Neural progenitor cell (in vitro differentiated cells): ENCODE data around the gene CREG2. TPM values are rescaled to one million over a fixed set of nuclear protein-coding genes. Genes with fewer than 3 reads are reported as not detected.
A peak's percentile ranks its signal among the peaks of the same experiment; 100 is the strongest.

ENCODE experiments used
- DNase-seq: peaks from one replicate; pipeline ENCODE4 v3.0.0-alpha.2; 2016; ENCODE audit warnings: low spot score
- H2AFZ ChIP-seq: fragments of 200-600 bp; sonication (generic); replicated peaks from 2 replicates; pipeline ENCODE4 v1.6.1; 2016; ENCODE audit warnings: antibody characterized with exemption
- H3F3A ChIP-seq: fragments of 200-600 bp; sonication (generic); 2 replicates; pipeline ENCODE4 v1.6.1; 2016; ENCODE audit warnings: antibody characterized with exemption, low read depth
- H3K27ac ChIP-seq: fragments of 200-600 bp; sonication (generic); 2 replicates; pipeline ENCODE4 v1.5.1; 2016; ENCODE audit warnings: mild to moderate bottlenecking
- H3K27me3 ChIP-seq: fragments of 200-600 bp; sonication (generic); 2 replicates; pipeline ENCODE4 v1.6.1; 2016; ENCODE audit warnings: mild to moderate bottlenecking, moderate library complexity
- H3K36me3 ChIP-seq: fragments of 200-600 bp; sonication (generic); 2 replicates; pipeline ENCODE4 v1.5.1; 2016
- H3K4me1 ChIP-seq: fragments of 200-600 bp; sonication (generic); 2 replicates; pipeline ENCODE4 v1.6.1; 2016; ENCODE audit warnings: mixed run types
- H3K4me2 ChIP-seq: fragments of 200-600 bp; sonication (generic); 2 replicates; pipeline ENCODE4 v1.6.1; 2016
- H3K4me3 ChIP-seq: fragments of 200-600 bp; sonication (generic); 2 replicates; pipeline ENCODE4 v1.5.1; 2016
- H3K79me2 ChIP-seq: fragments of 200-600 bp; sonication (generic); 2 replicates; pipeline ENCODE4 v1.6.1; 2016; ENCODE audit warnings: low read depth
- H3K9ac ChIP-seq: fragments of 200-600 bp; sonication (generic); 2 replicates; pipeline ENCODE4 v1.6.1; 2016
- H3K9me3 ChIP-seq: fragments of 200-600 bp; sonication (generic); 2 replicates; pipeline ENCODE4 v1.5.1; 2016; ENCODE audit warnings: low read depth
- H4K20me1 ChIP-seq: fragments of 200-600 bp; sonication (generic); 2 replicates; pipeline ENCODE4 v1.6.1; 2016; ENCODE audit warnings: low read depth
- H3K27ac Mint-ChIP-seq: 3 replicates; pipeline ENCODE4 v1.8.0; 2021; ENCODE audit warnings: mixed read lengths
- H3K27me3 Mint-ChIP-seq: 2 replicates; pipeline ENCODE4 v1.8.0; 2022; ENCODE audit warnings: low read depth, mild to moderate bottlenecking, inconsistent platforms, moderate library complexity, mixed read lengths; ENCODE audit not compliant: insufficient read depth
- H3K36me3 Mint-ChIP-seq: 3 replicates; pipeline ENCODE4 v1.8.0; 2021; ENCODE audit warnings: mixed read lengths
- H3K4me1 Mint-ChIP-seq: 3 replicates; pipeline ENCODE4 v1.8.0; 2021; ENCODE audit warnings: mixed read lengths
- H3K4me3 Mint-ChIP-seq: 3 replicates; pipeline ENCODE4 v1.8.0; 2021; ENCODE audit warnings: mild to moderate bottlenecking, moderate library complexity, mixed read lengths
- H3K9me3 Mint-ChIP-seq: 3 replicates; pipeline ENCODE4 v1.8.0; 2020; ENCODE audit warnings: mixed read lengths
- EZH2 ChIP-seq: fragments of 200-600 bp; sonication (generic); IDR thresholded peaks from 2 replicates; pipeline ENCODE4 v1.6.1; 2017; ENCODE audit warnings: antibody characterized with exemption, mild to moderate bottlenecking, moderate library complexity
- EZH2phosphoT487 ChIP-seq: fragments of 200-600 bp; sonication (generic); IDR thresholded peaks from 2 replicates; pipeline ENCODE4 v1.6.1; 2017; ENCODE audit warnings: antibody characterized with exemption
- total RNA-seq: library from RNA; depleted of rRNA; stranded (reverse); fragments of >200 nt; gene quantifications from 2 replicates; pipeline ENCODE4 v1.2.3, GENCODE V29; 2015; ENCODE audit warnings: low replicate concordance
- TF ChIP-seq, protein P1 (sequence below): fragments of 200-600 bp; sonication (generic); IDR thresholded peaks from 2 replicates; pipeline ENCODE4 v1.5.1; 2017; ENCODE audit warnings: antibody characterized with exemption, mild to moderate bottlenecking

The CREG2 gene
- total RNA-seq, 1 donor from 2014 or later: not detected

GRCh38 chr2:101311696-101312017 lies 75.6 kb downstream of the CREG2 start:
- H3K27ac ChIP-seq: no peak overlapping the region
- H3K9ac ChIP-seq: no peak overlapping the region
- no peak overlapping the region for H3K4me2 ChIP-seq
- peaks cover 5% of the 10 kb centered on the region for H3K4me1 ChIP-seq
- peaks cover 4% of the 10 kb centered on the region for H3K36me3 Mint-ChIP-seq
- H4K20me1 ChIP-seq: peaks cover 13% of the 10 kb centered on the region
- no peak overlapping the region for H2AFZ ChIP-seq
- H3K4me1 Mint-ChIP-seq: peaks cover 16% of the 10 kb centered on the region
- H3K9me3 Mint-ChIP-seq: peaks cover 2% of the 10 kb centered on the region
- DNase-seq: no peak
- peaks cover 6% of the 10 kb centered on the region for H3K27me3 Mint-ChIP-seq
- H3K9me3 ChIP-seq: no peaks in the 10 kb centered on the region
- TF ChIP-seq, protein P1, sequence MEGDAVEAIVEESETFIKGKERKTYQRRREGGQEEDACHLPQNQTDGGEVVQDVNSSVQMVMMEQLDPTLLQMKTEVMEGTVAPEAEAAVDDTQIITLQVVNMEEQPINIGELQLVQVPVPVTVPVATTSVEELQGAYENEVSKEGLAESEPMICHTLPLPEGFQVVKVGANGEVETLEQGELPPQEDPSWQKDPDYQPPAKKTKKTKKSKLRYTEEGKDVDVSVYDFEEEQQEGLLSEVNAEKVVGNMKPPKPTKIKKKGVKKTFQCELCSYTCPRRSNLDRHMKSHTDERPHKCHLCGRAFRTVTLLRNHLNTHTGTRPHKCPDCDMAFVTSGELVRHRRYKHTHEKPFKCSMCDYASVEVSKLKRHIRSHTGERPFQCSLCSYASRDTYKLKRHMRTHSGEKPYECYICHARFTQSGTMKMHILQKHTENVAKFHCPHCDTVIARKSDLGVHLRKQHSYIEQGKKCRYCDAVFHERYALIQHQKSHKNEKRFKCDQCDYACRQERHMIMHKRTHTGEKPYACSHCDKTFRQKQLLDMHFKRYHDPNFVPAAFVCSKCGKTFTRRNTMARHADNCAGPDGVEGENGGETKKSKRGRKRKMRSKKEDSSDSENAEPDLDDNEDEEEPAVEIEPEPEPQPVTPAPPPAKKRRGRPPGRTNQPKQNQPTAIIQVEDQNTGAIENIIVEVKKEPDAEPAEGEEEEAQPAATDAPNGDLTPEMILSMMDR: no peak
- TF ChIP-seq EZH2 (no peak), EZH2phosphoT487 (no peak)
- no peak overlapping the region for H3K4me3 ChIP-seq
- H3K36me3 ChIP-seq: no peaks in the 10 kb centered on the region
- H3F3A ChIP-seq: no peaks in the 10 kb centered on the region
- no peak overlapping the region for H3K4me3 Mint-ChIP-seq
- H3K27ac Mint-ChIP-seq: no peak overlapping the region
- H3K27me3 ChIP-seq: peaks cover 12% of the 10 kb centered on the region
- H3K79me2 ChIP-seq: peaks cover 18% of the 10 kb centered on the region

- Histone ChIP-seq H3K4me2 (no peak overlapping the region), H3K9me3 (no peaks in the 10 kb centered on the region), H4K20me1 (peaks cover 19% of the 10 kb centered on the region), H3K36me3 (no peaks in the 10 kb centered on the region), H2AFZ (no peak overlapping the region), H3K9ac (no peak overlapping the region), H3K27ac (no peak overlapping the region), H3K27me3 (peaks cover 12% of the 10 kb centered on the region), H3K79me2 (peaks cover 24% of the 10 kb centered on the region), H3K4me3 (no peak overlapping the region), H3F3A (no peaks in the 10 kb centered on the region), H3K4me1 (peaks cover 11% of the 10 kb centered on the region)
- Mint-ChIP-seq H3K27ac (peak overlapping the region; percentile 29), H3K4me1 (peaks cover 20% of the 10 kb centered on the region), H3K4me3 (no peak overlapping the region), H3K27me3 (peaks cover 6% of the 10 kb centered on the region), H3K9me3 (peaks cover 2% of the 10 kb centered on the region), H3K36me3 (peaks cover 8% of the 10 kb centered on the region)
- TF ChIP-seq, protein P1: no peak
- TF ChIP-seq EZH2 (no peak), EZH2phosphoT487 (no peak)
- no peak for DNase-seq
Observed at GRCh38 chr2:101310834-101311695, 76.2 kb downstream of the CREG2 start.

- Mint-ChIP-seq H3K27me3 (peaks cover 6% of the 10 kb centered on the region), H3K36me3 (peaks cover 13% of the 10 kb centered on the region), H3K4me3 (peak overlapping the region; percentile 46), H3K27ac (no peak overlapping the region), H3K9me3 (peaks cover 2% of the 10 kb centered on the region), H3K4me1 (peaks cover 28% of the 10 kb centered on the region)
- no peak overlapping the region for H3K27ac ChIP-seq
- no peak for DNase-seq
- H3K9me3 ChIP-seq: no peaks in the 10 kb centered on the region
- peaks cover 27% of the 10 kb centered on the region for H4K20me1 ChIP-seq
- no peaks in the 10 kb centered on the region for H3K36me3 ChIP-seq
- H3F3A ChIP-seq: no peaks in the 10 kb centered on the region
- H3K4me2 ChIP-seq: no peak overlapping the region
- no peak overlapping the region for H3K4me3 ChIP-seq
- TF ChIP-seq EZH2: no peak
- TF ChIP-seq, protein P1: no peak
- TF ChIP-seq EZH2phosphoT487: no peak
- peaks cover 11% of the 10 kb centered on the region for H3K4me1 ChIP-seq
- peaks cover 32% of the 10 kb centered on the region for H3K79me2 ChIP-seq
- no peak overlapping the region for H2AFZ ChIP-seq
- peaks cover 12% of the 10 kb centered on the region for H3K27me3 ChIP-seq
- H3K9ac ChIP-seq: no peak overlapping the region
Observed at GRCh38 chr2:101310090-101310833, 77.0 kb downstream of the CREG2 start.
